RWPE1 (cell line): ENCODE measurements around the gene ANGPTL4.

Experiments
- CTCF ChIA-PET: fragments of 350-600 bp; sonication (Branson Sonifier 250); formaldehyde crosslinking; extraction: SDS; loops from one replicate; lab custom pipeline; 2021; lab: Yijun Ruan, JAX
- POLR2A ChIA-PET: fragments of 400-600 bp; formaldehyde crosslinking; extraction: SDS; loops from one replicate; lab custom pipeline; 2020; ENCODE audit warnings: antibody characterized with exemption; ENCODE audit not compliant: low non-redundant PET; lab: Yijun Ruan, JAX
- DNase-seq: peaks from one replicate; pipeline ENCODE4 v3.0.0; 2012; ENCODE audit warnings: low spot score
- H3K27ac ChIP-seq: fragments of 450-650 bp; 2 replicates; pipeline ENCODE4 v1.5.1; 2017
- TF ChIP-seq, protein P1 (sequence below): fragments of 450-650 bp; conservative IDR thresholded peaks from 2 replicates; pipeline ENCODE4 v1.5.1; 2017; ENCODE audit warnings: low read depth, mild to moderate bottlenecking

Gene ANGPTL4

DNA sequence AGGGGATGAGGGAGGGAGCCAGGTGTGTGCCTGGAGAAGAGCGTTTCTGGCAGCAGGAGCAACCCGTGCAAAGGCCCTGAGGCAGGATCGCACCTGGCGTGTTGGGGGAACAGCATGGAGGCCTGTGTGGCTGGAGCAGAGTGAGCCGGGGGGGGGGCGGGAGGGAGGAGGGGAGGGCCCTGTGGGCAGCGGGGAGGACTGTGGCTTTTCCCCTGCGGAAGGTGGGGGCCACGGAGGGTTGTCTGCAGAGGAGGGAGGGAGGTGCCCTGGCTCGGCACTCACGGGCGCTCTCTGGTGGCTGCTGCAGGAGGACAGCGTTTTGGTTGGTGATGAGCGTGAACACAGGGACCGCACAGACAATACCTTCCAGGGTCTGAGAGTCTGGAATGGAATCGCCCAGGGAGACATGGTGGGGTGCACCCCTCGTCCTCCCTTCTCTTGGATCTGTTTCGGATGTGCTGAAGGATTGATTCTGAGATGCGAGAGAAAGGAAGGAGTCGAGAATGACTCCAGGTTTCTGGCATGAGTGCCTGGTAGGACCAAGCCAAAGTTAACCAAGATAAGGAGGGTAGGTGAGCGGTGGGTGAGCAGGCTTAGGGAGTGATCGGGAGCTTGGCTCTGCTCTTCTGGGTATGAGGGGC is 32.7 kb downstream of the ANGPTL4 start:
- ChIA-PET CTCF (interaction anchor here (0.7 kb wide), 1 partner anchor 8 kb away, joined by 5 read pairs; no protein-coding TSS in a partner anchor), POLR2A (no interaction called here)
- TF ChIP-seq, protein P1, sequence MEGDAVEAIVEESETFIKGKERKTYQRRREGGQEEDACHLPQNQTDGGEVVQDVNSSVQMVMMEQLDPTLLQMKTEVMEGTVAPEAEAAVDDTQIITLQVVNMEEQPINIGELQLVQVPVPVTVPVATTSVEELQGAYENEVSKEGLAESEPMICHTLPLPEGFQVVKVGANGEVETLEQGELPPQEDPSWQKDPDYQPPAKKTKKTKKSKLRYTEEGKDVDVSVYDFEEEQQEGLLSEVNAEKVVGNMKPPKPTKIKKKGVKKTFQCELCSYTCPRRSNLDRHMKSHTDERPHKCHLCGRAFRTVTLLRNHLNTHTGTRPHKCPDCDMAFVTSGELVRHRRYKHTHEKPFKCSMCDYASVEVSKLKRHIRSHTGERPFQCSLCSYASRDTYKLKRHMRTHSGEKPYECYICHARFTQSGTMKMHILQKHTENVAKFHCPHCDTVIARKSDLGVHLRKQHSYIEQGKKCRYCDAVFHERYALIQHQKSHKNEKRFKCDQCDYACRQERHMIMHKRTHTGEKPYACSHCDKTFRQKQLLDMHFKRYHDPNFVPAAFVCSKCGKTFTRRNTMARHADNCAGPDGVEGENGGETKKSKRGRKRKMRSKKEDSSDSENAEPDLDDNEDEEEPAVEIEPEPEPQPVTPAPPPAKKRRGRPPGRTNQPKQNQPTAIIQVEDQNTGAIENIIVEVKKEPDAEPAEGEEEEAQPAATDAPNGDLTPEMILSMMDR: peak; percentile 58
- peak; percentile 17 for DNase-seq
- H3K27ac ChIP-seq: peak overlapping the region; percentile 85

DNA sequence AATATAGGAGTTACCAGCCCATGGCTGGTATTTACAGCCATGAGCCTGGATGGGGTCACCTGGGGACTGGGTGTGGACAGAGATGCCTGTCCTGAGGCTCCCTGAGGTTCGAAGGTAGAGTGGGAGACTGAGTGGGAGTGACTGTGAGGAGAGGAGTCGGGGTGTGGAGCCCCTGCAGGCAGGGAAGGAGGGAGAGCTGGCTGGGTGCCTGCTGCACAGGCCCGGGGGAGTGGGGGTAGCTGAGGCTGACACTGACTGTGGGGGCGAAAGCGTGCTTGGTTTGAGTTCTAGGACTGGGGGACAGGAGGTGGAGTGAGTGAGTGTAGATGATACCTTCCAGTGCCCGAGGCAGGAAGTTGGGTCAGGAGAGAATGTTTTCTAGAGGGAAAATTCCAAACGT is 33.3 kb downstream of the ANGPTL4 start:
- POLR2A ChIA-PET: no interaction called here
- TF ChIP-seq, protein P1: no peak
- H3K27ac ChIP-seq: peak overlapping the region; percentile 85
- peak; percentile 22 for DNase-seq
- CTCF ChIA-PET: interaction anchor here (0.7 to 1.8 kb wide), 3 partner anchors 8 to 49 kb away, joined by 4 to 10 read pairs (median 5); no protein-coding TSS in a partner anchor

DNA sequence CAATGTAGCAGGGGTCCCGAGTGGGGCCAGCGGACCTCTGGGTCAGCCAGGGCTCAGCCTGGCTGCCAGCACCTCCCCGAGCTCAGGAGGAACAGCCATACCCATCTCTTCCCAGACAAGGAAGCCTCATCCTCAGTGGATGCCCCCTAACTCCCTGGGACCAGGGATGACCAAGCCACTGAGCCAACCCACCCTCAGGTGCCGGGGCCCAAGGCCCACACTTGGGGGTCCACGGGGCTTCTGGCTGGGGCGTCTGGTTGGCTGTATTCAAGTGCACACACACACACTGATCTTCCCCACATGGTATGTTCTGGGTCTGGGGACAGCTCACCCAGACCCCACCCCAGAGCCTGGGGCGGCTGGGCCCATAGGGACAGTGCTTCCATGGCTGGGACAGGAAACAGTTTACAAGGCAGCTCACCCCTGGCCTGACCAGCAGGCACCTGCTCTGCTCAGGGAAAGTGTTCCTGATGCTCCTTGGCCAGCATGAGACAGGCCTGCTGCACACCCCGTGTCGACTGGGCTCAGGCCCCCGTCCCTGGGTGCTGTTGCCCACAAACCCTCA is 33.9 kb downstream of the ANGPTL4 start:
- peak overlapping the region; percentile 85 for H3K27ac ChIP-seq
- TF ChIP-seq, protein P1: no peak
- ChIA-PET CTCF (interaction anchor here (0.9 to 1.8 kb wide), 2 partner anchors 44 to 50 kb away, joined by 4 to 10 read pairs; no protein-coding TSS in a partner anchor), POLR2A (no interaction called here)
- no peak for DNase-seq

DNA sequence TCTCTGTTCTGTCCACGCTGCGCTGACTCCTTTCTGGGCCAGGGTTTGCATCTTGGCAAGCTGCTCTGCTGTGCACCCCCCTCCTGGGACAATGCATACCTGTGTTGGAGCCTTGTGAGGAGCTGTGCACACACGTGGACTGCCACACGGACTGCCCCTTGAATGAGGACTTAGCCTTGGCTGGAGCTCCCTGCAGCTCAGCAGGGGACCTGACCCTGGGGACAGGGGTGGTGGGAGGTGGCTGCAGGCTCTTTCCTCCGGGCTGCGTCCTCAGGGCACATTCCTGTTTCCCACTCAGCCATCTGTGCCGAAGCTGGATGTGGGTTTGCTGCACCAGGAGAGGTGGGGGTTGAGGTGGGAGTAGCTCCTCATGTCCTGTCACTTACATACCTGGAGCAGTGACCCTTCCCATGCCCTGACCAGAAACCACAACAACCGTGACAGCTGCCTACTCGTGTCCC is 34.4 kb downstream of the ANGPTL4 start:
- DNase-seq: no peak
- peak overlapping the region; percentile 85 for H3K27ac ChIP-seq
- POLR2A ChIA-PET: no interaction called here
- CTCF ChIA-PET: interaction anchor here (0.9 to 1.8 kb wide), 2 partner anchors 44 to 50 kb away, joined by 4 to 10 read pairs; no protein-coding TSS in a partner anchor
- TF ChIP-seq, protein P1: no peak

- ChIA-PET CTCF (no interaction called here), POLR2A (no interaction called here)
- peak overlapping the region; percentile 19 for H3K27ac ChIP-seq
- no peak for DNase-seq
- TF ChIP-seq, protein P1: no peak
These were observed 35.8 kb downstream of the ANGPTL4 start for GRCh38 chr19:8399681-8400188.

- DNase-seq: no peak
- TF ChIP-seq, protein P1: no peak
- CTCF ChIA-PET: interaction anchor here (0.8 kb wide), 1 partner anchor 109 kb away, joined by 3 read pairs; no protein-coding TSS in a partner anchor
- peak overlapping the region; percentile 17; the same call in 1 of the 2 replicates for H3K27ac ChIP-seq
- POLR2A ChIA-PET: no interaction called here
These were observed 38.0 kb downstream of the ANGPTL4 start for GRCh38 chr19:8401981-8402411.
